PC-9 (cell line): ENCODE measurements around the gene EPHA4.

ENCODE experiments used
- EZH2 ChIP-seq: fragments of 200-600 bp; sonication (generic); IDR thresholded peaks from 2 replicates; pipeline ENCODE4 v1.8.0; 2017; ENCODE audit warnings: antibody characterized with exemption, low read depth
- TF ChIP-seq, protein P1 (sequence below): fragments of 200-600 bp; sonication (generic); conservative IDR thresholded peaks from 2 replicates; pipeline ENCODE4 v1.6.1; 2017; ENCODE audit warnings: mixed run types, antibody characterized with exemption, mild to moderate bottlenecking, moderate library complexity

DNA sequence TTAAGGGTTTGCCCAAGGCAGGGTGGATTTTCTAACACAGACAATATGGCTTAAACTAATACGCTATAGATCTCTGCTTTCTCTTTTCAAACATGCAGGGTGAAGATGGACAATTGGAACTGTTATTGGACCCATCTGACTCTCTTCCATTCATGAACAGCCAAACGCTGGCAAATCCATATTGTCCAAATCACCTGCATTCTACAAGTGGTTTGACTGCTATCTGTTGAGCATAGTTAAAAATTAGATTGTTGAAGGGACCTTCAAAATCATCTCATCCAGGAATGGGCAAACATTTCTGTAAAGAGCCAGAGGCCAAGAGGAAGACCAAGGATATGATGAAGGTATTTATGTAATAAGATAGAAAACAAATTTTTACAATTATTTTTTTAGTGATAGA, 65.6 kb downstream of the EPHA4 start:
- TF ChIP-seq, protein P1, sequence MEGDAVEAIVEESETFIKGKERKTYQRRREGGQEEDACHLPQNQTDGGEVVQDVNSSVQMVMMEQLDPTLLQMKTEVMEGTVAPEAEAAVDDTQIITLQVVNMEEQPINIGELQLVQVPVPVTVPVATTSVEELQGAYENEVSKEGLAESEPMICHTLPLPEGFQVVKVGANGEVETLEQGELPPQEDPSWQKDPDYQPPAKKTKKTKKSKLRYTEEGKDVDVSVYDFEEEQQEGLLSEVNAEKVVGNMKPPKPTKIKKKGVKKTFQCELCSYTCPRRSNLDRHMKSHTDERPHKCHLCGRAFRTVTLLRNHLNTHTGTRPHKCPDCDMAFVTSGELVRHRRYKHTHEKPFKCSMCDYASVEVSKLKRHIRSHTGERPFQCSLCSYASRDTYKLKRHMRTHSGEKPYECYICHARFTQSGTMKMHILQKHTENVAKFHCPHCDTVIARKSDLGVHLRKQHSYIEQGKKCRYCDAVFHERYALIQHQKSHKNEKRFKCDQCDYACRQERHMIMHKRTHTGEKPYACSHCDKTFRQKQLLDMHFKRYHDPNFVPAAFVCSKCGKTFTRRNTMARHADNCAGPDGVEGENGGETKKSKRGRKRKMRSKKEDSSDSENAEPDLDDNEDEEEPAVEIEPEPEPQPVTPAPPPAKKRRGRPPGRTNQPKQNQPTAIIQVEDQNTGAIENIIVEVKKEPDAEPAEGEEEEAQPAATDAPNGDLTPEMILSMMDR = no peak
- TF ChIP-seq EZH2 = no peak
